K562 (cell line): Measurements from ENCODE around the gene FAM131C. TPM values are rescaled to one million over a fixed set of nuclear protein-coding genes. Genes with fewer than 3 reads are reported as not detected.
A peak's percentile ranks its signal among the peaks of the same experiment; 100 is the strongest.

Experiments used
- ATF4 ChIP-seq: fragments of 450-650 bp; formaldehyde crosslinking; IDR thresholded peaks from 2 replicates; pipeline ENCODE4 v1.4.0; 2022; ENCODE audit warnings: mild to moderate bottlenecking, moderate library complexity
- CBX1 ChIP-seq: sonication (generic); IDR thresholded peaks from 2 replicates; pipeline ENCODE4 v1.6.1; 2016; ENCODE audit warnings: antibody characterized with exemption, low read depth, mild to moderate bottlenecking
- CEBPZ ChIP-seq: fragments of 150-350 bp; IDR thresholded peaks from 2 replicates; pipeline ENCODE4 v1.6.1; 2014; ENCODE audit warnings: low read depth, mild to moderate bottlenecking, low read length, borderline replicate concordance
- CLOCK ChIP-seq: fragments of 250-450 bp; sonication (Bioruptor Pico); IDR thresholded peaks from 2 replicates; pipeline ENCODE4 v1.4.0; 2020; ENCODE audit warnings: mild to moderate bottlenecking, moderate library complexity, borderline replicate concordance
- FOXJ3 ChIP-seq: sonication (generic); formaldehyde crosslinking; IDR thresholded peaks from 2 replicates; pipeline ENCODE4 v1.4.0; 2020; ENCODE audit warnings: mild to moderate bottlenecking, missing genetic modification reagents
- GABPB2 ChIP-seq: fragments of 250-450 bp; sonication (Bioruptor Pico); conservative IDR thresholded peaks from 2 replicates; pipeline ENCODE4 v1.5.1; 2021; ENCODE audit warnings: mild to moderate bottlenecking
- HOXB6 ChIP-seq: fragments of 250-450 bp; sonication (Bioruptor Pico); IDR thresholded peaks from 2 replicates; pipeline ENCODE4 v1.5.1; 2022; ENCODE audit warnings: mild to moderate bottlenecking, borderline replicate concordance
- MTA2 ChIP-seq: fragments of 450-650 bp; IDR thresholded peaks from 2 replicates; pipeline ENCODE4 v1.6.1; 2016; ENCODE audit warnings: low read depth
- NCOR1 ChIP-seq: fragments of 450-650 bp; IDR thresholded peaks from 2 replicates; pipeline ENCODE4 v1.6.1; 2016; ENCODE audit warnings: mild to moderate bottlenecking, moderate library complexity
- PCBP1 ChIP-seq: fragments of 200-400 bp; formaldehyde crosslinking; IDR thresholded peaks from 2 replicates; pipeline ENCODE4 v1.6.1; 2018; ENCODE audit warnings: mild to moderate bottlenecking, low read depth, low read length; ENCODE audit not compliant: poor library complexity, severe bottlenecking
- POLR3A ChIP-seq: IDR thresholded peaks from 2 replicates; pipeline ENCODE4 v1.6.1; 2011; ENCODE audit warnings: borderline replicate concordance, mild to moderate bottlenecking, moderate library complexity; ENCODE audit not compliant: insufficient read length, insufficient read depth; ENCODE audit errors: extremely low read depth
- SRF ChIP-seq, 2 experiments: fragments of 250-450, 450-650 bp in 1 of 2; sonication (Bioruptor Pico) in 1 of 2; sonication (generic) in 1 of 2; formaldehyde crosslinking; IDR thresholded peaks; 2 replicates each; pipeline versions ENCODE4 v1.5.0 to v1.5.1; 2020 to 2022; ENCODE audit warnings: mild to moderate bottlenecking in 1 of 2, missing genetic modification reagents in 1 of 2
- SRSF1 ChIP-seq: fragments of 200-400 bp; formaldehyde crosslinking; IDR thresholded peaks from 2 replicates; pipeline ENCODE4 v1.6.1; 2017; ENCODE audit warnings: mild to moderate bottlenecking, low read depth, low read length, moderate library complexity
- TAF1 ChIP-seq: IDR thresholded peaks from 2 replicates; pipeline ENCODE4 v1.6.1; 2011; ENCODE audit warnings: mild to moderate bottlenecking, low read length, moderate library complexity; ENCODE audit not compliant: insufficient read depth, control insufficient read depth, severe bottlenecking; ENCODE audit errors: extremely low read depth
- TCFL5 ChIP-seq: fragments of 250-450 bp; sonication (Bioruptor Pico); conservative IDR thresholded peaks from 2 replicates; pipeline ENCODE4 v1.6.1; 2021; ENCODE audit warnings: mild to moderate bottlenecking, moderate library complexity, matching md5 sums
- TFE3 ChIP-seq: fragments of 450-650 bp; formaldehyde crosslinking; IDR thresholded peaks from 2 replicates; pipeline ENCODE4 v1.4.0; 2020; ENCODE audit warnings: mild to moderate bottlenecking, mixed read lengths
- ZEB2 ChIP-seq: fragments of 450-650 bp; IDR thresholded peaks from 2 replicates; pipeline ENCODE4 v1.6.1; 2016
- ZNF431 ChIP-seq: sonication (generic); formaldehyde crosslinking; IDR thresholded peaks from 2 replicates; pipeline ENCODE4 v1.8.0; 2022; ENCODE audit warnings: mild to moderate bottlenecking, missing genetic modification reagents
- ZNF644 ChIP-seq: fragments of 200-800 bp; sonication (Bioruptor generic); IDR thresholded peaks from 2 replicates; pipeline ENCODE4 v1.6.1; 2016; ENCODE audit warnings: low read depth, missing genetic modification characterization, missing compliant biosample characterization
- polyA plus RNA-seq, 8 experiments: library from polyadenylated mRNA; depleted of rRNA in 4 of 8; stranded (reverse) in 5 of 8; unstranded in 3 of 8; fragments of >200 nt; fragmentation: Nextera tagmentation in 2 of 8; fragmentation: Illumina TruSeq in 1 of 8; extraction: Ambion mirVana in 2 of 8; extraction: Trizol in 1 of 8; gene quantifications; 2 replicates each; pipeline versions ENCODE4 v1.2.1 to v1.2.3, GENCODE V29; 2011 to 2014; ENCODE audit warnings: inconsistent platforms in 1 of 8, missing spikeins in 1 of 8
- total RNA-seq, 7 experiments: library from RNA; depleted of rRNA in 6 of 7; stranded (reverse); fragments of >200 nt in 6 of 7; fragmentation: Illumina TruSeq in 2 of 7; extraction: Trizol in 2 of 7; gene quantifications; 2 replicates each; pipeline versions ENCODE4 v1.2.1 to v1.2.3, GENCODE V29; 2011 to 2021; ENCODE audit warnings: low replicate concordance in 1 of 7

FAM131C gene
- total and polyA plus RNA-seq, 9 of the 15 experiments (the other 6 are each of a cell fraction or from before 2014, with no cell fraction given), result 0.10 to 0.29 (median 0.16) TPM; not detected in 6

GRCh38 chr1:16053781-16054502 is 19.5 kb downstream of the FAM131C start (continued):
- TF ChIP-seq TFE3 (no peak), TCFL5 (no peak), ZEB2 (peak; percentile 53; the same call in 1 of the 2 replicates), POLR3A (no peak), SRF (CRISPR knock-in tag; IDR thresholded peaks at IDR 0.05) (no peak), NCOR1 (peak; percentile 90), CEBPZ (no peak), TAF1 (peak; percentile 20), CBX1 (no peak), GABPB2 (CRISPR knock-in tag) (no peak), FOXJ3 (no peak), SRSF1 (no peak), MTA2 (peak; percentile 78), ZNF431 (no peak), CLOCK (no peak), ATF4 (CRISPR knock-in tag) (no peak), PCBP1 (no peak), HOXB6 (no peak), ZNF644 (0 out of 2 replicates have a peak, but pooled peaks have one; percentile 16)
